Astrocyte (in vitro differentiated cells and primary cell): ENCODE data around the gene WNT9A.

Experiments used
- CTCF ChIP-seq: IDR thresholded peaks from 2 replicates; pipeline ENCODE4 v1.5.1; 2011; ENCODE audit warnings: low read depth, mild to moderate bottlenecking, inconsistent platforms, low read length, moderate library complexity; ENCODE audit not compliant: insufficient read depth
- EZH2 ChIP-seq: IDR thresholded peaks from 2 replicates; pipeline ENCODE4 v1.6.1; 2012; ENCODE audit warnings: mild to moderate bottlenecking, low read length, inconsistent platforms; ENCODE audit not compliant: insufficient read depth

- TF ChIP-seq CTCF, result no peak
- TF ChIP-seq EZH2, result no peak
These were observed 57.8 kb downstream of the WNT9A start for GRCh38 chr1:227889863-227890405.
